Activated CD8-positive, alpha-beta memory T cell treated with anti-CD3 and anti-CD28 coated beads for 24 hours (primary cell): ENCODE measurements around the gene STAP2.

ENCODE experiments used
- DNase-seq: peaks from one replicate; pipeline ENCODE4 v3.0.0-alpha.2; 2020

The STAP2 gene

DNA sequence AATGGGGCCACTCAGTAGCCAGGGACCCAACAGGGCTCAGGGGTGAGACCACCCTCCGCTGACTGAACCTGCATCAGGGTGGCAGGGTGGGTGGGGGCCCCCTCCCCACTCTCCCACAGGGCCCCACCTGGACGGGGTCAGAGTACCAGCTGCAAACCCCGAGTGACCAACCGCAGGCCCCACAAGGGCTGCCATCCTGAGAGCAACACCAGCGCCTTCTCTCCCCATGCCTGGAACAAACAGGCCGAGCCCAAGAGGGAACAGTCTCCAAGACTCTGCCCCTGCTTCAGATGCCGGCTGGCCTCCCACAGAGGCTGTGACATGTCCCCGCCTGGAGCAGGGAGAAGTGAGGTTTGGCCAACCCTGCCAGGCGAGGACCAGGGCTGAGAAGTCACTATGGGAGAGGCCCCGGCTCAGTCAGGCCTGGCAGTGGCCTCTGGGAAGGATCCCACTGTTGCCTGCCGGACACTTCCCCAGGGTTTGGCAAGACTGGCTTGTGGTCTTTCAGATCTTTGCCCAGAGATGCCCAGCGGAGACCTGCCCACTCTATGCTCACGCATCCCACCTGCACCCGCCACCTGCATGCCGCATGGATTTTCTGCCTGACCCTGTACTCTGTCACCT lies 31.9 kb upstream of the STAP2 start:
- DNase-seq, result no peak

DNA sequence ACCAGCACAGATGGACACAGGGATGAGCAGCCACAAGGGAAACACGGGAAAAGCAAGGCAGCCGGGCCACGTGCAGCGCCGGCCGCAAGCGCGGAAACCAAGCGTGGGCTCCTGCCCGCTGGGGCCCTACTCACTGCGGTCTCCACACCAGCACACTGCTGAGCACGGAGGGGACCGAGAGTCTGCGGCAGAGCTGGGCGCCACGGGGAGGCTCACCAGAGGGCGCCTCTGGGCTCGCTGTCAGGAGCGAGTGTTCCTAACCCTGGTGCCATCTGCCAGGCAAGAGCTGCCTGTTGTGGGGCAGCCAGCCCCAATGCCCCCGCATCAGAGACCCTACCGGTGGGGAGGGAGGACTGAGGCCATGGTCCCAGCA lies 31.2 kb upstream of the STAP2 start:
- DNase-seq, result peak; percentile 87

DNA sequence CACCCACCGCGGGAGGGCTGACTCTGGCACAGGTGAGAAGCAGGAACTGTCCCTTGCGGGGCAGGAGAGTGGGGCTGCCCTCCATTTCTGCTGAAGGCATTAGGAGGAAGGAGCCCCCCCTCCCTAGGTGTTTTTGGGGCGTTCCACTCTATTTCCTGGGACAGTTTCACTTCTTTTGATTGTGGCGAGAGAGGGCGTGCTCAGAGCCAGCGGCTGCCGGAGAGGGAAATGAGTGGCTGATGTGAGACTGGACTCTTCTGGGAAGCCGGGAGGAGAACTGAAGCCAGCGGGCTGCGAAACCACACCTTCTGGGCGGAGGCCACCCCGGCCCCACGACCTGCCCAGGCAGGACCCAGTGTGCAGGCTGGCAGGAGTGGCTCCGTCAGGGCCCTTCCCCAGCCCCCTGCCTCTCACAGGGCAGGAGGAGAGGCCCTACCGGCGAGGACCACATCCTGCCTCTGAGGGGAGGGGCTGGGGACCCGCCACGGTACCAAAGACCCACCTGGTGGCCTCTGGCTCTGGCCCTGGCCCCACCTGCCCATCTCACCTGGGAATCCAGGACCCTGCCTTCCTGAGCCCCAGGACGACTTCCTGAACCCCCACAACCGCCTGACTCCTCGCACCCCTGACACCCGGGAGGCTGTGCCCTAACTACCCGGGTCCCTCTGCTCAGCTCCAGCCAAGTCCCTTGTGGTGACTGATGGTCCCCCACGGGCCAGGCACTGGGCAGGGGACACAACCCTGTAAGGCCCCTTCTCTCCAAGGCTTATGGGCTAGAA lies 30.7 kb upstream of the STAP2 start:
- DNase-seq, result peak; percentile 87

DNA sequence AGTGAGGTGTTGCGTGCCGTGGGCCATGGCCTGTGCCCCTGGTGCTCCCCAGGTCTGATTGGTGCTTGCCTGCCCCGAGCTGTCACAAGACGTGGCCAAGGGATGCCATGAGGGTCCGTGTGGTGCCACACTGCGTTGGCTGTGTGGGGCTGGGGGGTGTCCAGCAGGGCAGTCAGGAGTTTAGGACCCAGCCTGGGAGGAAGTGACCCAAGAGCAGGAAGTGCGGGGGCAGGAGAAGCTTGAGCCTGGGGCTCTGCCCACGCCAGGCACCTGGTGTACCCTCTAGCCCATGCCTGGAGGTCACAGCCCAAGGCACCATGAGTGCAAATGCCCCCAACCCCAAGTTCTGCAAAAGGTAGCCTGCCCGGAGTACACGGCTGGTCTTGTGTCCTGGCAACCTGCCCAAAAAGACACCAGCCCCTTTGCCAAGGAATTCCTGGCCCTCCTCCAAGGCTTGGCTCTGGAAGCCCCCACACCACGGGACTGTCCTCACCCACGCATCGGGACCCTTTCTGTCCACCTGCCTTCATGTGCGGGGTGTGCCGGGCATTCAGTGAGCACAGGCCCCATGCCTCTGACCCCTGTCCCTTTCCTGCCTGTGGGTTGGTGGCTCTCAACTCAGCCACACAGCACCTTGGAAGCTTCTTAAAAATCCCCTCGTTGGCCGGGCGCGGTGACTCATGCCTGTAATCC lies 29.6 kb upstream of the STAP2 start:
- DNase-seq, result no peak

DNA sequence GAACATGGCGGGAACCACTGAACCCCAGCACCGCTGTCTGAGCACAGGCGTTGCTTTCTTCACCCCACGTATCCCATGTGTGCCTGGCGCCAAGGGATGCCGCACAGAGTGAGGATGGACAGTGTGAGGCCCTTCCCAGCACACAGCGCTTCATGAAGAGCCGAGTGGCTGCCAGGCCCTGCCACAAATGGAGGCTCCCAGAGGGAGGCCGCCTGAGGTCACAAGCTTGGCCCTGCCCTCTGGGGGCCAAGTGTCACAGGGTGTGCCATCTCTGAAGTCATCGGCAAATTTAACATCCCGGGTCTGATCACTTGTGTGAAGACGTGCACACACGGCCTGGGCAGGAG lies 29.1 kb upstream of the STAP2 start:
- no peak for DNase-seq

DNA sequence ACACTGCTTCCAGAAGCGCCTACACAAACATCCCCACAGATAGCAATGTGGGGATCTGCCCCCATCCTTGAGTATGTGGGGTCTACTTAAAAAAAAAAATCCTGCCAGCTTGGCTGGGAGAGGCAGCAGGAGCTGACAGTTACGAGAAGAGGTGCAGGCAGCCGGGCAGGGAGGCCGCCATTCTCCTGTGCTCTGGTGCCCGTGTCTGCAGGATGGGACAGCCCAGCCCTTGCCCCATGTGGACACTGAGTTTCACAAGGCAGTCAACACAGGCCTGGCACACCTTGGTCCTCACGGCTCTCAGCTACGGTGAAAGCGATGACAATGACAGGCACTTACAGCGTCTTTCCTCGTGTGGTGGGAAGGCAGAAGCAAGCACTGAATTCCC lies 28.7 kb upstream of the STAP2 start:
- DNase-seq, result no peak

DNA sequence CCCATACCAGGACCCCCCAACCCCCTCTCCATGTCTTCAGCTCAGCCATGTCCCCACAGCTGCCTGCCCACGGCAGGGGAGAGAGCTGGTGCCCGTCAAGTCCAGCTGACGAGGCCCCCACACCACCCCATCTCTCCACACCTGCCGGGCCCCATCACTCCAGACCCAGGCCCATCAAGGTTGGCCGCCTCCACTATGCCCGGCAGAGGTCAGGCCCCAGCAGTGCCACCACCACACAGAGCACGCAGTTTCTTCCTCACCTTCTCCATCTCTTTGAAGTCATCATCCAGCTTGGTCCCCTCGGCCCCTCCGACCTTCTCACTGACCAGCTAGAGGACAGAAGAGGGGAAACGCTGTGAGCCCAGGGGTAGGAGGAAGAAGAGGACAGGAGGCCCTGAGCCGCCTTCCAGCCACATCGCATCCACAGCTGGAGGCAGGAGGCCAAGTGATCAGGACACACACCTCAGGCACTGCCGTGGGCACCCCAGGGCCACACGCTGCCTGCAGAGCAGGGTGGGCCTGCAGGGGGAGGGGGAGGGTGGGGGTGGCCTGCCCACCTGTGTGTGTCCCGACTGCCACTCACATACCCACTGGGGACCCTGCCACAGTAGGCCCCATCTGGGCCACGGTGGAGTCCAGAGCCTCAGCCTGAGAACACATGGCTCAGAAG lies 28.2 kb upstream of the STAP2 start:
- DNase-seq, result no peak

DNA sequence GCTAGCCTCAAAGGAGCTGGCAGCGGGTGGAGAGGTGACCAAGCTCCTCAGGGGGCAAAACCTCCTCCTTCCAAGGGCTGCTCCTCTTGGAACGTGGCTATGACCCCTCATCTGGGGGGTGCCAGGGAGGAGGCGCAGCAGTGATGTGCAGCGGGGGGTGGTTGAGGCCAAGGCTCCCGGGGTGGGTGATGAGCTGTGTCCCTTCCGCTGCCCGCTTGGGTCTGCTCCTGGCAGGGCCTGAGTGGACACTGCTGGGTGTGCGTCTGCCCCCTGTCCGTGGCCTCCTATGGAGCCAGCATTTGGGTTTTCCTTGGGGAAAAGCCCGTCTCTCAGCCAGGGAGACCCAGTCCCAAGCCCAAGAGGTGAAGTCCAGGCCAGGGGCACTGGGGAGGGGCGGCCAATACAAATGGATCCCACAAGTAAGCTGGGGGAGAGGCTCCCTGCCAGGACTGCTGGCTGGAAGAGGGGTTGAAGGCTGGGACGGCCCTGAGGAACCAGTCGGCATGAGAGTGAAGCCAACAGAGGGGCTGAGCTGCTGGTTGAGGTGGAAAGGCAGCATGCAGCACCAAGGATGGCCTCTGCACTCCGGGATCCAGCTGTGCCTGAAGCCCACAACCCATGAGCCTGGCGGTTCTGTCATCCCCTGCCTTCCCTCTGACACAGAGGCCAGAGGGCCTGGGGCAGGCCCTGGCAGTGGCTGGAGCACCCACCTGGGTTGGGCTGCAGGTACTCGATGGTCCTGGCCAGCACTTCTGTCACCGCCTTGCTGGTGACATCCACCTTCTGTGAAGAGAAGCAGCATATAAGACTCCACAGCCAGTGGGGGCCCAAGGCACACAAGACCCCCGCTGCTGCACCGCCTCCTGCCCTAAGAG lies 27.4 kb upstream of the STAP2 start:
- no peak for DNase-seq

DNA sequence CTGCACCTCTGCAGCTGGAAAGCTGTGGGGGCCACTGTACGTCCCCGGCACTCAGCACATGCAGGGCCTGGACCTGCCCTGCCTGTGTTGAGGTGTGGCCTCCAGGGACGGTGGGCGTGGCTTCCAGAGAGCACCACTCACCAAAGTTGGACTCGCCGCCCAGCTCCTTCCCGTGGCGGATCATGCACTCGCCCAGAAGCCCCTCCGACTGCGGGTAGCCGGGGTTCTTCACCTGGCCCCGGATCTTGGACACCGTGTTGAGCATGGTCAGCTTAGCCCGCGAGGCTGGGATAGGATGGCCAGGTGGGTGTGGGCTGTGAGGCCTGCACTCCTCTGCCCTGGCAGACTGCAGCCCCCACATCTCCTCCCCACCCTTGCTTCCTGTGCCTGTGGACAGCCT lies 26.7 kb upstream of the STAP2 start:
- DNase-seq, result no peak

DNA sequence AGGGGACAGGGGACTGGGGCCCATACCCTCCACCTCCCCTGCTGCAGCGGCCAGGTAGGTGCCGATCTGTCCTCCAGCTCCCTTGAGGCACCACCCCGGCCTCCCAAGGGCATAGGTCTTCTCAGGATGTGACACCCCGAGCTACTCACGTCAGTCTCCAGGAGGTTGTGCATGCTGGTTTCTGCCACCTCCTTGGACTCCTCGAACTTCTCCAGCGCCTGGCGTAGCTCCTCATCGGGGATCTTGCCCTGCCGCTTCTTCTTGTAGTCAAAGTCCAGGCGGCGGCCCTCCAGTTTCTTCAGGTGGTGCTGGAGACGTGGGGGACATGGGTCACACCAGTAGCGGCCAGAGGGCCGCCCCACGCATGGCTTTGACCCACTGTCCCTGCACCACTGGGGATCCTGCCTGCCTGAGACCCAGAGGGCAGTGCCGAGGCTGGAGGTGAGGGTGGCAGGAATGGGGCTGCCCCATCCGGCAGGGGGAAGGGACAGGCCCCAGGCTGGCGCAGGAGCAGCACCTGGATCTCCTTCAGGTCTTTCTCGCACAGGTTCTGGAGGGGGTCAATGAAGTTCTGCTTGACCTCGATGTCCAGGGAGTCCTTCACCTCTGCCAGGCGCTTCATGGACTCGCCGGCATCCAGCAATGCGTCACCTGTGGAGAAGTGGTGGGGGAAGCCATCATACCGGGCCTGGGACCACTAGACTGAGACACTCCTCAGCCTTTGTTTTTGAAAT lies 25.1 kb upstream of the STAP2 start:
- DNase-seq, result no peak

DNA sequence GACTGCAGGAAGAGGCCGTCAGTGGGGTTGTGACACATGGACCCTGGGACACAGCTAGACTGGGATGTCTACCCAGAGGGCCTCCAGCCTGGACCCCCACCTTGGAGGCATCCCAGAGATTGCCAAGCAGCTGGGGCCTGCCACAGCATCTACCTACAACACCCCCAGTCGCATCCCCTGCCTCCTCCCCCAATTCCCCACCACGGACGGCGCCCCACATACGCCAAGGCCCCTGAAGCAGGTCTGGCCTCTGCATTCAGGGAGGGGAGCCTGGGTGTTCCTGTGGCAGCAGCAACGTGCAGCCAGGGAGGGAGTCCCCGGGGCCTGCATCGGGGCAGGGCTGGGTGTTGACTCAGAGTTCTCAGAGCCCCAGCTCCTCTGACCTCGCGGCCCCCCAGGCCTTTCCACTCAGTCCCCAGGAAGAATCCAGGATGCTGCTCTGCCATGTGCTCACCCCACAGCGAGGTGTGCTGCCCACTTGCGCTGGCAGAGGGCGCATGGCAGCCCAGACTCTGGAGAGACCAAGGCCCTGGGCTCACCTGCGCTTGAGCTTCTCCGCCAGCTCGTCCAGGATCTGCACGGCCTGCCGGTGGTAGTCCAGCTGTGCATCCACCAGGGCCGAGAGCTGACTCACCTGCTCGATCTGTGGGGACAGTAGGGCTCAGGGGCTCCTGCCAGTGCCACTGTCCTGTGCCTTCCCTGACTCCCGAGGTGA lies 24.4 kb upstream of the STAP2 start:
- DNase-seq, result no peak

DNA sequence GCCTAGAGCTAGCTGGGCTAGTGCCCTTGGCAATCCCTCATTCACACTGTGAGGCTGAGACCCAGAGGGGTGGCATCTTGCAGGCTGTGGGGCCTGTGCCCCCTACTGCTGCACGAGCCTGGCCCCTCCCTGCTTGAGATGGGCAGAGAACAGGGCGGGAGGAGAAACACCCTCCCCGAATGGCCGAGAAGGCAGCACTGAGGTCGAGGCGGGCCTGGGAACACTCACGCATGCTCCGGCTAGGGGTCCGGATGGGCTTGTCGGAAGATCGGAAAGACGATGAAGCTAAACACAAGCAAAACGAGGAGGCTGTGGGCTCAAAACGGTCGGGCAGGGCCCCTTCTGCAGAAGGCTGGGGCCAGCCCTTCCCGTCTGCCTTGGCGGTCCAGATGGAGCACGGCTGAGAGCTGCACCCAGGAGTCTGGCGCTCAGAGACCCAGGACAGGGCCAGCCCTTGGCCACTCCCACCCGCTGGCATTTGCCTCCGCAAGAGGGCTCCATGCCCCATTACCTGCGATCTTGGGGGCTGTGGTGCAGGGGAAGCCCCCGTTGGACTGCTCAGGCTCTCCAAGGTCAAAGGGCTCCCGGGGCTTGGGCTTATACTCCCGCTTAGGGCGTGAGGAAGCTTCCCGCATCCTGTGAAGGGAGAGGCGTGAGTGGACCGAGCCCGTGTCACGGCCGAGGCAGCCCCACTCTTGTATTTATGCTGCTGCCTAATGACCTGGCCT lies 23.6 kb upstream of the STAP2 start:
- no peak for DNase-seq

DNA sequence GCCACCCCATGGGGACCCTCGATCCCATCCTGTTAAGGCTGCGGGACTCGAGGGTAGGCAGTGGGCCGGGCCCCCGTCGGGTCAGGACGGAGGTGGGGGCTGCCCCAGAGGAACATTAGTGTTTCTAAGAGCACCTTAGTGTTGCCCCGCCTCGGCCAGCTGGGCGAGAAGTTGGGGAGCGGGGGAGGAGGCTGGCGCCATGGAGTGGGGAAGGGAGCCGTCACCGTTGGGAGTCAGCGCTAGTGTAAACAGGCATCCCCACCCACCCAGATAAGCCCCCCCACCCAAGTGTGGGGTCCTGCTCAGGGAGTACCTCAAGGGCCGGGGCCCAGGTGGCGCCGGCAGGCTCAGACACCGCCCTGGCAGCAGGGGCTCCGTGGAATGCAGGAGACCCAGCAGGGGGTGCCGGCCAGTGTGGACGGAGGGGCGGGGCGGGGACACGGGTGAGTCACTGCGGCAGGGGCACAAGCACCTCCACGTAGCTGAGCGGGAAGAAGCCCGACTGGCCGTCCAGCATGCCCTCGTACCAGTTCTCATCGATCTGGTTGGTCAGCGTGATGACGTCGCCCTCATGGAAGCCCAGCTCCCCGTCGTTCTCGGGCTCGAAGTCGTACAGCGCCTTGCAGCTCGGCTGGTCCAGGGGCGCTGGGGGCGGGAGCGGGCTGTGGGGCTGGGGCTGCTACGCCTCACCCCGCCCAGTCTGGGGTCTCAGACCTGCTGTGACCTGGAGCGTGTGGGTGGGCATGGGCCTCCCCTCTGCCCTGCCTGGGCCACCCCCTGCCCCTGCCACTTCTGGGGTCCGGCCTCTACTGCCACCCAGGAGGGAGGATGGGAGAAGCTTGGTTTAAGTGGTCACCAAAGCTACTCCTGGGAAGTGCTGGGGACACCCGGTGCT lies 22.8 kb upstream of the STAP2 start:
- DNase-seq, result peak; percentile 56

DNA sequence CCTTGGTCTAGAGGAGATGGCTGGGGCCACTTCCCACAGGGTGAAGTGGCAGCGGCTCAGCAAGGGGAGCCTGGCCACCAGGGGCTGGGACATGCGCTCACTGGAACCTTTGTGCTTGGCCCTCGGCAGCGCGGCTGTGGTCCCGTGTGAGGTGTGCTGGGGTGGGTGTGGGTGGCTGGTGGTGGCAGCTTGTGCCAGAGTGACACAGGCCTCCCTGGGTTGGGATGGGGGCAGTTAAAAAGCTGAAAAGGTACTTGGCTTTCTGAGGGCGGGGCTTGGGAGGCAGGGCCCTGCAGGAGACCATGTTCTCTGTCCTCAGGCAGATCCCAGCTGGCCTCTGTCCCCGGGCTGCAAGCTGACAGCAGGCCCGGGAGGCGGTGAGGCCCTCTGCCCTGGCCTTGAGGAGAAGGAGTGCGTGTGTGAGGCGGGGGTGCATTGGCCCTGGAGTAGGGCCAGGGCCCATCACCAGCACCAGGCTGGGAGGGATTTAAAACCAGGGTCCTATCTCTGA lies 22.1 kb upstream of the STAP2 start:
- DNase-seq, result no peak

DNA sequence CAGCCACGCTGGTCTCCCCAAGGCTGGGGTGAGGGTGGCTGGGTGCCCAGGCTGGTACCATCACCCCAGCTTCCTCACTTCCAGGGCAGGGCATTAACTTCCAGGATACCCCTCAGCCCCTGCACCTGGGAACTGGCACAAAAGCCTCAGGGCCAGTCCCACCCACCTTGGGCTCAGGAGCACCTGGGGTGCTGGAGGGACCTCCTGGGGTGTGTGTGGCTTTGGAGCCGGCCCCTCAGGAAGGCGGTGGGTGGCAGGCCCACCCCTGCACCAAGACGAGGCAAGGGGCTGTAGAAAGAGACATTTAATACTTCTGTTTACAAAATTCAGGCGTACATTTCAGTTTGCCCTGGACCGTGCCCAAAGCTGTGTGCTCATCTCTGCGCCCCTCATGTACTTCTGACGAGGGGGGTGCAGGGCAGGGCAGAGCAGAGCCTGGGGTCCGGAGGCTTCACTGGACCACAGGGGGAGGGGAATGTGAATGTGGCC lies 21.5 kb upstream of the STAP2 start:
- peak; percentile 57 for DNase-seq

DNA sequence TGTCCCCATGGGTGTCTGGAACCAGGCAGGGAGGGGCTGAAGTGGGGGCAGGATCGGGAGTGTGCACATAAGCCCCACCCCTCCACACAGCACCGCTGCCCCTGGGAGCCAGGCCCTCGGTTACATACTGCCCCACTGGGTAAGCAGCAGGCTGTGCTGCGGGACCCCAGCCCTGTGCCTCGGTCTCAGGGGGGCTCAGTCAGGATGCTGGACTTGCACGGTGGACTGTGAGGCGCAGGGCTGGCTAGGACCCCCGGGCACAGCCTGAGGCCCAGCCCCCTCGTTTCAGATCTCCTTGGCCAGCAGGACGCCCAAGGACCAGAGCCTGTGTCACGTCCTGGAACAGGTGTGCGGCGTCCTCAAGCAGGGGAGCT lies 21.0 kb upstream of the STAP2 start:
- peak; percentile 56 for DNase-seq

DNA sequence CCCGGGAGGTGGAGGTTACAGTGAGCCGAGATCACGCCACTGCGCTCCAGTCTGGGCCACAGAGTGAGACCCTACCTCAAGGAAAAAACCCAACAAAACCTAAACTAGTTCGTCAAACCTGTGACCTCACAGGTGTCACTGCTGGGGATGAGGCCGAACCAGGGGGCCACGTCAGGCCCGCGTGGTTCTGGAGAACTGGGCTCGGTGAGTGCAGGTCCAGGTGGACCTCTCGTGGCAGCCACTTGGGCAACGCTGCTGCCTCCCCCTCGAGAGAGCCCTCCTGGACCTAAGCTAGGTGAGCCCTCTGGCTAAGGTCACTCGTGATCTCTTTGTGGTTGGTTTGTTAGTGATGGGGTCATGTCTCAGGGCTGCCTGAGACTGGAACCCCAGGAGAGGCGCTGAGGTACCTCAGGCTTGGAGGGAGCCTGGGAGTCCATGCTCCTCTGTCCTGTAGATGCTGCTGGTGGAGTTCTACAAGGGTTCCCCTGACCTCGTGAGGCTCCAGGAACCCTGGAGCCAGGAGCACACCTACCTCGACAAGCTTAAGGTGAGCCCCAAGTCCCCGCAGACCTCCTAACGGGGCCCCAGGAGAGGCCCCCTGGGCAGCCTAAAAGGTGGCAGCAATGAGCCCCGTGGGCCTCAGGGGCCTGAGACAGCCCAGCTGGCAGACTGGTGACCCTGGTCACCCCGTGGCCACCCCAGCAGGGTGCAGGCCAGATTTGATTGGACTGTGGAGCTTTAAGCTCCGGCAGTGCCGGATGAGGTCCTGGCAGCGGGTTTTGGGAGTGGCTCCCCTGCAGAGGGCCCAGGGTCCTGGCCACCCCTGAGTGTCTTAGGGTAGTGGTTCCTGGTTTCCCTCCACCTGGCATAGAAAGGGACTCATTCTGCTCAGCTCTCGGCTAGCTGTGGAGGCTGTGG lies 20.3 kb upstream of the STAP2 start:
- peak; percentile 56 for DNase-seq

DNA sequence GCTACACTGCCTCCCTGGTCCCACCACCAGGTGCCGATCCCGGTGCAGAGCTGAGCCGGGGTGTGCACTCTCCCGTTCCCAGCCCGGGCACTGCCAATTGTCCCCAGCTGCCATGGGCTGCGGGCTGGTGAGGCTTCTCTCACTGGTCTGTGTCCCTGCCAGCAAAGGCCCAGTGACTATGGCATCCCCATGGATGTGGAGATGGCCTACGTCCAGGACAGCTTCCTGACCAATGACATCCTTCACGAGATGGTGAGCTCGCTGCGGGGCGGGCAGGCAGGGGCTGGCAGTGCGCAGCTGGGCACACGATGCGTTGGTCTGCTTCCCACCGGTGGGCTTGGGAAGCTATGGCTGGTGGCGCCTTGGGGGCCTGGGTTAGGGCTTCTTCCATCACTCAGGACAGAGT lies 19.3 kb upstream of the STAP2 start:
- no peak for DNase-seq
